K562 (cell line): ENCODE data around the gene CC2D1A. TPM values are rescaled to one million over a fixed set of nuclear protein-coding genes. Genes with fewer than 3 reads are reported as not detected.
"Not testable (repeated sequence)": the region's sequence is repeated elsewhere in the genome, so short reads cannot be mapped to it uniquely, and the experiment has no call there.

Experiments used
- ATAC-seq: fragments of 200-7000 bp; cut with Tn5 transposase; 3 replicates; pipeline ENCODE4 v1.9.1; 2020; ENCODE audit warnings: moderate library complexity
- BruUV-seq: library from RNA; stranded (reverse); fragments of 400-500 nt; replicated peaks from 2 replicates; lab custom pipeline; 2021; lab: Mats Ljungman, UMichigan
- CTCF ChIA-PET: fragments of 300-600 bp; formaldehyde crosslinking; extraction: SDS; loops from one replicate; lab custom pipeline; 2021; ENCODE audit warnings: low intra/inter-chr PET ratio; lab: Yijun Ruan, JAX
- POLR2A ChIA-PET: fragments of 300-600, 350-650 bp; sonication (Branson Sonifier 250); formaldehyde crosslinking; extraction: SDS; loops from one replicate; lab custom pipeline; 2021; ENCODE audit warnings: antibody characterized with exemption, inconsistent platforms; lab: Yijun Ruan, JAX
- DNase-seq, 4 experiments: peaks; one replicate each; pipeline versions ENCODE4 v3.0.0 to v3.0.0-alpha.2; 2011 to 2018; ENCODE audit warnings: low spot score in 3 of 4, mixed read lengths in 3 of 4; ENCODE audit errors: extremely low read depth in 1 of 4
- FAIRE-seq: peaks from 2 replicates; lab custom pipeline; 2011; peaks lifted over from hg19 to GRCh38; lab: Jason Lieb, UNC
- H2AFZ ChIP-seq: 2 replicates; pipeline ENCODE4 v1.6.0; 2011; ENCODE audit warnings: low read depth, low read length, control low read depth, inconsistent platforms
- H3K27ac ChIP-seq: fragments of 200-600 bp; 3 replicates; pipeline ENCODE4 v1.8.0; 2011; ENCODE audit warnings: low read depth, mild to moderate bottlenecking, control low read depth, inconsistent platforms, low read length, moderate library complexity, mixed read lengths; ENCODE audit errors: extremely low read depth
- H3K27me3 ChIP-seq, 2 experiments: fragments of 300-600 bp in 1 of 2; 2 replicates in 1 of 2; 3 replicates in 1 of 2; pipeline versions ENCODE4 v1.6.0 to v1.8.0; 2011; ENCODE audit warnings: inconsistent platforms in 2 of 2, low read length in 2 of 2, mild to moderate bottlenecking in 1 of 2, mixed read lengths in 1 of 2, moderate library complexity in 1 of 2; ENCODE audit not compliant: control insufficient read depth in 2 of 2, insufficient read depth in 2 of 2
- H3K36me3 ChIP-seq: fragments of 300-600 bp; 3 replicates; pipeline ENCODE4 v1.8.0; 2011; ENCODE audit warnings: mild to moderate bottlenecking, low read length, inconsistent platforms; ENCODE audit not compliant: control insufficient read depth, insufficient read depth
- H3K4me1 ChIP-seq, 2 experiments: fragments of 200-600 bp in 1 of 2; replicated peaks in 1 of 2; 2 replicates in 1 of 2; 3 replicates in 1 of 2; pipeline versions ENCODE4 v1.5.1 to v1.8.0; 2011; ENCODE audit warnings: inconsistent platforms in 2 of 2, low read length in 2 of 2, mild to moderate bottlenecking in 1 of 2, mixed read lengths in 1 of 2, moderate library complexity in 1 of 2; ENCODE audit not compliant: control insufficient read depth in 2 of 2, insufficient read depth in 2 of 2
- H3K4me2 ChIP-seq: 2 replicates; pipeline ENCODE4 v1.6.1; 2011; ENCODE audit warnings: low read length, control low read depth, inconsistent platforms, mixed read lengths; ENCODE audit not compliant: insufficient read depth
- H3K4me3 ChIP-seq: fragments of 200-600 bp; sonication (generic), shearing (Covaris generic); 2 replicates; pipeline ENCODE4 v1.5.1; 2016; ENCODE audit warnings: control low read depth, inconsistent platforms
- H3K79me2 ChIP-seq: fragments of 200-600 bp; 3 replicates; pipeline ENCODE4 v1.8.0; 2011; ENCODE audit warnings: low read length, inconsistent platforms; ENCODE audit not compliant: control insufficient read depth, insufficient read depth
- H3K9ac ChIP-seq, 2 experiments: 2 replicates each; pipeline versions ENCODE4 v1.6.0 to v1.6.1; 2011; ENCODE audit warnings: low read depth in 2 of 2, low read length in 2 of 2, control low read depth in 1 of 2, inconsistent platforms in 1 of 2, mild to moderate bottlenecking in 1 of 2, mixed read lengths in 1 of 2; ENCODE audit not compliant: insufficient read depth in 1 of 2
- H3K9me1 ChIP-seq: one replicate; pipeline ENCODE4 v1.6.0; 2011; ENCODE audit warnings: inconsistent platforms, mild to moderate bottlenecking, low read length, moderate library complexity; ENCODE audit not compliant: control insufficient read depth, insufficient read depth
- H3K9me3 ChIP-seq: replicated peaks from 2 replicates; pipeline ENCODE4 v1.5.1; 2011; ENCODE audit warnings: low read depth, low read length, inconsistent platforms; ENCODE audit not compliant: control insufficient read depth, insufficient read depth
- H4K20me1 ChIP-seq: replicated peaks from 2 replicates; pipeline ENCODE4 v1.6.1; 2011; ENCODE audit warnings: low read length, inconsistent platforms, mixed read lengths; ENCODE audit not compliant: control insufficient read depth, insufficient read depth
- CEBPB ChIP-seq: fragments of 450-650 bp; IDR thresholded peaks from 2 replicates; pipeline ENCODE4 v1.6.1; 2016; ENCODE audit warnings: missing genetic modification characterization, missing compliant biosample characterization
- CHD2 ChIP-seq: IDR thresholded peaks from 2 replicates; pipeline ENCODE4 v1.6.1; 2011; ENCODE audit warnings: low read depth, low read length
- FOS ChIP-seq: IDR thresholded peaks from 3 replicates; pipeline ENCODE4 v1.6.1; 2011; ENCODE audit not compliant: insufficient read length; ENCODE audit errors: extremely low read depth
- KDM1A ChIP-seq, 2 experiments: fragments of 450-650 bp; IDR thresholded peaks; 2 replicates each; pipeline ENCODE4 v1.6.1; 2016; ENCODE audit warnings: mild to moderate bottlenecking in 2 of 2
- LARP7 ChIP-seq: fragments of 450-650 bp; IDR thresholded peaks from 2 replicates; pipeline ENCODE4 v1.6.1; 2016
- NFYB ChIP-seq: IDR thresholded peaks from 2 replicates; pipeline ENCODE4 v1.6.1; 2011; ENCODE audit warnings: mild to moderate bottlenecking, moderate library complexity; ENCODE audit not compliant: insufficient read length; ENCODE audit errors: extremely low read depth
- SP2 ChIP-seq: IDR thresholded peaks from 2 replicates; pipeline ENCODE4 v1.6.1; 2011; ENCODE audit warnings: mild to moderate bottlenecking, low read depth, low read length, moderate library complexity; ENCODE audit not compliant: poor library complexity, severe bottlenecking; ENCODE audit errors: extremely low read depth
- WGBS: fragments of 100-300 bp; shearing (Covaris generic); methylation state at CpG from one replicate; pipeline ENCODE4 v1.1.6; 2016; ENCODE audit warnings: low coverage, mixed read lengths; ENCODE audit not compliant: insufficient coverage; ENCODE audit errors: missing lambda C conversion rate; 5-methylcytosine and 5-hydroxymethylcytosine counted together
- in situ Hi-C: fragments of 300-500 bp; cut with MboI; formaldehyde crosslinking; loops from 4 replicates; pipeline ENCODE4 v1.15.0; 2018; ENCODE audit warnings: inconsistent platforms, mixed read lengths
- intact Hi-C: fragments of 100-400 bp; cut with micrococcal nuclease; formaldehyde crosslinking; loops from 2 replicates; pipeline ENCODE4 v1.14.2; 2022
- polyA plus RNA-seq, 8 experiments: library from polyadenylated mRNA; depleted of rRNA in 4 of 8; stranded (reverse) in 5 of 8; unstranded in 3 of 8; fragments of >200 nt; fragmentation: Nextera tagmentation in 2 of 8; fragmentation: Illumina TruSeq in 1 of 8; extraction: Ambion mirVana in 2 of 8; extraction: Trizol in 1 of 8; gene quantifications; 2 replicates each; pipeline versions ENCODE4 v1.2.1 to v1.2.3, GENCODE V29; 2011 to 2014; ENCODE audit warnings: inconsistent platforms in 1 of 8, missing spikeins in 1 of 8
- total RNA-seq, 7 experiments: library from RNA; depleted of rRNA in 6 of 7; stranded (reverse); fragments of >200 nt in 6 of 7; fragmentation: Illumina TruSeq in 2 of 7; extraction: Trizol in 2 of 7; gene quantifications; 2 replicates each; pipeline versions ENCODE4 v1.2.1 to v1.2.3, GENCODE V29; 2011 to 2021; ENCODE audit warnings: low replicate concordance in 1 of 7

The CC2D1A gene
- total and polyA plus RNA-seq, 9 of the 15 experiments (the other 6 are each of a cell fraction or from before 2014, with no cell fraction given), result 0.32 to 31.0 (median 12.9) TPM

DNA sequence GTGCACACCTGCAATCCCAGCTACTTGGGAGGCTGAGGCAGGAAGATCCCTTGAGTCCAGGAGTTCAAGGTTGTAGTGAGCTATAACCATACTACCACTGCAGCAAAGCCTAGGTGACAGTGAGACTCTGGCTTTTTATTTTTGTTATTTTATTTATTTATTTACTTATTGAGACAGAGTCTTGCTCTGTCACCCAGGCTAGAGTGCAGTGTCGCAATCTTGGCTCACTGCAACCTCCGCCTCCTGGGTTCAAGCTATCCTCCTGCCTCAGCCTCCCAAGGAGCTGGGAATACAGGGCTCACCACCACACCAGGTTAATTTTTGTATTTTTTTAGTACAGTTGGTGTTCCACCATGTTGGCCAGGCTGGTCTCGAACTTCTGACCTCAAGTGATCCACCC is 67.5 kb downstream of the CC2D1A start:
- peaks cover 57% of the 10 kb centered on the region; the same call in 2 of the 3 replicates for H3K36me3 ChIP-seq
- CTCF ChIA-PET, result interaction anchor here (0.5 kb wide), 1 partner anchor 101 kb away, joined by 3 read pairs; no protein-coding TSS in a partner anchor
- ATAC-seq, POLR2A ChIA-PET, H3K9ac ChIP-seq, H3K27me3 ChIP-seq, BruUV-seq, H3K4me3 ChIP-seq, H4K20me1 ChIP-seq, H3K79me2 ChIP-seq, H3K27ac ChIP-seq, in situ Hi-C loops, H3K9me1 ChIP-seq, H2AFZ ChIP-seq, H3K9me3 ChIP-seq, intact Hi-C loops, DNase-seq, H3K4me2 ChIP-seq: not testable (repeated sequence)
- peak; percentile 73 for TF ChIP-seq CEBPB
- H3K4me1 ChIP-seq, result peaks cover 0 to 15% of the 10 kb centered on the region in 2 experiments; a peak in 2 of 5 replicates
- FAIRE-seq, result peak; percentile 15
- WGBS, result 91% methylated on average over 3 of the region's 3 CpGs

GRCh38 chr19:13974073-13974472 is 68.1 kb downstream of the CC2D1A start:
- peak; percentile 61 to 82 (median 76) for DNase-seq
- FAIRE-seq, result peak; percentile 93
- H3K79me2 ChIP-seq, result no peaks in the 10 kb centered on the region
- no peaks in the 10 kb centered on the region for H4K20me1 ChIP-seq
- BruUV-seq, result no TSS peak
- no peaks in the 10 kb centered on the region for H3K9me3 ChIP-seq
- no peaks in the 10 kb centered on the region for H3K9me1 ChIP-seq
- WGBS, result 48% methylated on average over 12 of the region's 12 CpGs
- no peak overlapping the region for H3K27ac ChIP-seq
- no peak overlapping the region for H2AFZ ChIP-seq
- no peak overlapping the region for H3K4me2 ChIP-seq
- TF ChIP-seq KDM1A (IDR thresholded peaks at IDR 0.05) (peak; percentile 25 to 63; a peak in 1 of 4 replicates), LARP7 (no peak), FOS (peak; percentile 49), CHD2 (peak; percentile 73), NFYB (peak; percentile 78), SP2 (peak; percentile 5)
- intact Hi-C loops, result no loop called here
- H3K4me1 ChIP-seq, result peaks cover 0 to 21% of the 10 kb centered on the region in 2 experiments; a peak in 2 of 5 replicates
- no peak overlapping the region for H3K4me3 ChIP-seq
- ATAC-seq, result peak; percentile 96
- H3K27me3 ChIP-seq, result no peaks in the 10 kb centered on the region
- CTCF ChIA-PET, result interaction anchor here (0.5 kb wide), 1 partner anchor 102 kb away, joined by 3 read pairs; no protein-coding TSS in a partner anchor
- POLR2A ChIA-PET, result no interaction called here
- in situ Hi-C loops, result no loop called here
- no peak overlapping the region; a peak in 1 of 4 replicates for H3K9ac ChIP-seq
- H3K36me3 ChIP-seq, result peaks cover 51% of the 10 kb centered on the region; the same call in 2 of the 3 replicates
